K562 (cell line): Measurements from ENCODE around the gene CREM.
A peak's percentile ranks its signal among the peaks of the same experiment; 100 is the strongest.

Source experiments
- ESRRA ChIP-seq: fragments of 450-650 bp; IDR thresholded peaks from 2 replicates; pipeline ENCODE4 v1.6.1; 2014; ENCODE audit warnings: low read depth, mild to moderate bottlenecking, moderate library complexity, borderline replicate concordance
- EZH2 ChIP-seq: IDR thresholded peaks from 2 replicates; pipeline ENCODE4 v1.6.1; 2012; ENCODE audit warnings: low read depth, mild to moderate bottlenecking, inconsistent platforms, low read length, borderline replicate concordance
- JUND ChIP-seq, 2 experiments: IDR thresholded peaks; 2 replicates in 1 of 2; 3 replicates in 1 of 2; pipeline ENCODE4 v1.6.1; 2011; ENCODE audit warnings: borderline replicate concordance in 2 of 2, low read depth in 2 of 2, low read length in 2 of 2, improper control_type of control experiment in 1 of 2, missing biosample characterization in 1 of 2, missing genetic modification characterization in 1 of 2, missing genetic modification reagents in 1 of 2
- MAZ ChIP-seq, 2 experiments: fragments of 450-650 bp in 1 of 2; sonication (generic) in 1 of 2; formaldehyde crosslinking; IDR thresholded peaks in 1 of 2; conservative IDR thresholded peaks in 1 of 2; 2 replicates each; pipeline versions ENCODE4 v1.4.0 to v1.5.0; 2020; ENCODE audit warnings: mild to moderate bottlenecking in 1 of 2, missing genetic modification reagents in 1 of 2
- SAFB2 ChIP-seq: fragments of 200-400 bp; formaldehyde crosslinking; IDR thresholded peaks from 2 replicates; pipeline ENCODE4 v1.6.1; 2018; ENCODE audit warnings: borderline replicate concordance, low read length, low read depth, moderate library complexity; ENCODE audit not compliant: severe bottlenecking
- YY1 ChIP-seq, 3 experiments: IDR thresholded peaks; 2 replicates each; pipeline ENCODE4 v1.6.1; 2011; ENCODE audit warnings: low read length in 2 of 3, mild to moderate bottlenecking in 2 of 3, moderate library complexity in 2 of 3, borderline replicate concordance in 1 of 3, control low read depth in 1 of 3, low read depth in 1 of 3; ENCODE audit not compliant: insufficient read depth in 3 of 3, insufficient replicate concordance in 2 of 3, control insufficient read depth in 1 of 3, insufficient read length in 1 of 3; ENCODE audit errors: extremely low read depth in 1 of 3
- ZNF644 ChIP-seq: fragments of 200-800 bp; sonication (Bioruptor generic); IDR thresholded peaks from 2 replicates; pipeline ENCODE4 v1.6.1; 2016; ENCODE audit warnings: low read depth, missing genetic modification characterization, missing compliant biosample characterization
- TF ChIP-seq, protein P1 (sequence below): fragments of 250-450 bp; sonication (Bioruptor Pico); IDR thresholded peaks from 2 replicates; pipeline ENCODE4 v1.4.0; 2020; ENCODE audit warnings: mild to moderate bottlenecking, moderate library complexity

DNA sequence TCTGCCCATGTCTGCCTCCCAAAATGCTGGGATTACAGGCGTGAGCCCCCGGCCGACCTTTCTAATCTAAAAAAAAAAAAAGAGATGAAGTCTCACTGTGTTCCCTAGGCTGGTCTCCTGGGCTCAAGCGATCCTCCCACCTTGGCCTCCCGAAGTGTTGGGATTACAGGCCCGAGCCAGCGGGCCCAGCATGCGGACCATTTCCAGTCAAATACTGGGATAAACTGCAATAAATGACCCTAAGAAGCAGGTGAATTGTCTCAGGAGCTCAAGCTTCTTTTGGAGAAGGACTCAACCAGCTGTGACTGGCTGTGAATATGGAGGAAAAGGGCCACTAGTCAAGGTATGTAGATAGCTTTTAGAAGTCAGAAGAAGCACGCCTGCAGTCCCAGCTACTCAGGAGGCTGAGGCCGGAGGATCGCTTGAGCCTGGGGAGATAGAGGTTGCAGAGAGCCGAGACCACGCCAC is 550 bp upstream of the CREM start:
- no peak for TF ChIP-seq YY1 (IDR thresholded peaks at IDR 0.05; ENCODE audit: borderline replicate concordance in 1 of 3, control insufficient read depth in 1 of 3, extremely low read depth in 1 of 3, insufficient read depth in 3 of 3, insufficient read length in 1 of 3, insufficient replicate concordance in 2 of 3, low read depth in 1 of 3, low read length in 2 of 3)
- TF ChIP-seq EZH2 = no peak
- TF ChIP-seq JUND (IDR thresholded peaks at IDR 0.05; ENCODE audit: borderline replicate concordance, low read depth, low read length) = no peak
- TF ChIP-seq JUND (tag; IDR thresholded peaks at IDR 0.05; ENCODE audit: borderline replicate concordance, low read depth, low read length) = no peak
- no peak for TF ChIP-seq MAZ (CRISPR knock-in tag; conservative IDR thresholded peaks at IDR 0.05 in 1 of 2, IDR thresholded peaks at IDR 0.05 in 1 of 2)
- peak; percentile 54; the same call in 1 of the 2 replicates for TF ChIP-seq ZNF644 (tag)
- TF ChIP-seq ESRRA = no peak
- no peak for TF ChIP-seq SAFB2
- TF ChIP-seq, protein P1, sequence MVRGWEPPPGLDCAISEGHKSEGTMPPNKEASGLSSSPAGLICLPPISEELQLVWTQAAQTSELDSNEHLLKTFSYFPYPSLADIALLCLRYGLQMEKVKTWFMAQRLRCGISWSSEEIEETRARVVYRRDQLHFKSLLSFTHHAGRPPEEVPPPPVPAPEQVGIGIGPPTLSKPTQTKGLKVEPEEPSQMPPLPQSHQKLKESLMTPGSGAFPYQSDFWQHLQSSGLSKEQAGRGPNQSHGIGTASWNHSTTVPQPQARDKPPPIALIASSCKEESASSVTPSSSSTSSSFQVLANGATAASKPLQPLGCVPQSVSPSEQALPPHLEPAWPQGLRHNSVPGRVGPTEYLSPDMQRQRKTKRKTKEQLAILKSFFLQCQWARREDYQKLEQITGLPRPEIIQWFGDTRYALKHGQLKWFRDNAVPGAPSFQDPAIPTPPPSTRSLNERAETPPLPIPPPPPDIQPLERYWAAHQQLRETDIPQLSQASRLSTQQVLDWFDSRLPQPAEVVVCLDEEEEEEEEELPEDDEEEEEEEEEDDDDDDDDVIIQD (CRISPR knock-in tag) = no peak
